Natural killer cell (primary cell): ENCODE data around the gene MAX. TPM values are rescaled to one million over a fixed set of nuclear protein-coding genes. Genes with fewer than 3 reads are reported as not detected.

Source experiments
- ATAC-seq, 3 donors: fragments of 150-1000 bp in 2 of 3; fragments of 200-7000 bp in 1 of 3; cut with Tn5 transposase; 1 replicate in 1 of 3; 2 replicates in 2 of 3; pipeline ENCODE4 v1.10.0; 2021; ENCODE audit warnings: mild to moderate bottlenecking in 2 of 3, moderate library complexity in 2 of 3
- DNase-seq, 2 donors: peaks; one replicate each; pipeline versions ENCODE4 v3.0.0 to v3.0.0-alpha.2; 2013 to 2021; ENCODE audit warnings: mixed read lengths in 1 of 2
- H3K27ac ChIP-seq: one replicate; pipeline ENCODE4 v1.5.1; 2013; ENCODE audit warnings: mild to moderate bottlenecking, low read length
- H3K27me3 ChIP-seq: one replicate; pipeline ENCODE4 v1.6.1; 2013; ENCODE audit warnings: low read length; ENCODE audit not compliant: control insufficient read depth, insufficient read depth
- H3K36me3 ChIP-seq: one replicate; pipeline ENCODE4 v1.6.1; 2013; ENCODE audit warnings: low read length; ENCODE audit not compliant: control insufficient read depth, insufficient read depth
- H3K4me1 ChIP-seq: one replicate; pipeline ENCODE4 v1.6.1; 2013; ENCODE audit warnings: low read length; ENCODE audit not compliant: control insufficient read depth, insufficient read depth
- H3K4me3 ChIP-seq: one replicate; pipeline ENCODE4 v1.5.1; 2013; ENCODE audit warnings: low read length
- H3K9me3 ChIP-seq: one replicate; pipeline ENCODE4 v1.6.1; 2013; ENCODE audit warnings: low read length; ENCODE audit not compliant: control insufficient read depth, insufficient read depth
- H3K27ac Mint-ChIP-seq, 2 donors: one replicate each; pipeline ENCODE4 v1.8.0; 2022; ENCODE audit warnings: mild to moderate bottlenecking in 2 of 2, mixed read lengths in 2 of 2, moderate library complexity in 1 of 2
- H3K27me3 Mint-ChIP-seq, 2 donors: one replicate each; pipeline ENCODE4 v1.8.0; 2022; ENCODE audit warnings: low read depth in 2 of 2, mixed read lengths in 2 of 2
- H3K36me3 Mint-ChIP-seq: one replicate; pipeline ENCODE4 v1.8.0; 2022; ENCODE audit warnings: mixed read lengths
- H3K4me1 Mint-ChIP-seq, 2 donors: one replicate each; pipeline ENCODE4 v1.8.0; 2022; ENCODE audit warnings: mixed read lengths in 2 of 2
- H3K4me3 Mint-ChIP-seq: one replicate; pipeline ENCODE4 v1.8.0; 2022; ENCODE audit warnings: mild to moderate bottlenecking, moderate library complexity, mixed read lengths
- H3K9me3 Mint-ChIP-seq, 2 donors: one replicate each; pipeline ENCODE4 v1.8.0; 2022; ENCODE audit warnings: mixed read lengths in 2 of 2
- WGBS: methylation state at CpG from one replicate; pipeline ENCODE4 v1.1.7; 2013; ENCODE audit warnings: missing lambda C conversion rate; ENCODE audit not compliant: insufficient coverage; 5-methylcytosine and 5-hydroxymethylcytosine counted together
- intact Hi-C: fragments of 100-400 bp; cut with micrococcal nuclease; formaldehyde crosslinking; loops from one replicate; pipeline ENCODE4 v1.14.2; 2022
- total RNA-seq, 4 donors: library from RNA; stranded (reverse); fragments of 120-200 nt in 1 of 4; gene quantifications; one replicate each; pipeline versions ENCODE4 v1.2.3 to v1.2.4, GENCODE V29; 2013 to 2022
- TF ChIP-seq, protein P1 (sequence below): fragments of 200-600 bp; IDR thresholded peaks from one replicate; pipeline ENCODE4 v1.8.0; 2022; ENCODE audit warnings: antibody characterized with exemption

MAX gene
- total RNA-seq, 3 donors from 2014 or later (not counting 1 experiment from before 2014, with no cell fraction given): 162 to 208 (median 191) TPM

- H3K4me1 ChIP-seq: no peaks in the 10 kb centered on the region
- H3K36me3 ChIP-seq: no peaks in the 10 kb centered on the region
- Mint-ChIP-seq H3K27ac (no peak overlapping the region), H3K27me3 (peaks cover 12 to 15% of the 10 kb centered on the region in 2 donors), H3K4me1 (no peaks in the 10 kb centered on the region), H3K36me3 (no peaks in the 10 kb centered on the region), H3K4me3 (no peak overlapping the region), H3K9me3 (no peaks in the 10 kb centered on the region)
- TF ChIP-seq, protein P1, sequence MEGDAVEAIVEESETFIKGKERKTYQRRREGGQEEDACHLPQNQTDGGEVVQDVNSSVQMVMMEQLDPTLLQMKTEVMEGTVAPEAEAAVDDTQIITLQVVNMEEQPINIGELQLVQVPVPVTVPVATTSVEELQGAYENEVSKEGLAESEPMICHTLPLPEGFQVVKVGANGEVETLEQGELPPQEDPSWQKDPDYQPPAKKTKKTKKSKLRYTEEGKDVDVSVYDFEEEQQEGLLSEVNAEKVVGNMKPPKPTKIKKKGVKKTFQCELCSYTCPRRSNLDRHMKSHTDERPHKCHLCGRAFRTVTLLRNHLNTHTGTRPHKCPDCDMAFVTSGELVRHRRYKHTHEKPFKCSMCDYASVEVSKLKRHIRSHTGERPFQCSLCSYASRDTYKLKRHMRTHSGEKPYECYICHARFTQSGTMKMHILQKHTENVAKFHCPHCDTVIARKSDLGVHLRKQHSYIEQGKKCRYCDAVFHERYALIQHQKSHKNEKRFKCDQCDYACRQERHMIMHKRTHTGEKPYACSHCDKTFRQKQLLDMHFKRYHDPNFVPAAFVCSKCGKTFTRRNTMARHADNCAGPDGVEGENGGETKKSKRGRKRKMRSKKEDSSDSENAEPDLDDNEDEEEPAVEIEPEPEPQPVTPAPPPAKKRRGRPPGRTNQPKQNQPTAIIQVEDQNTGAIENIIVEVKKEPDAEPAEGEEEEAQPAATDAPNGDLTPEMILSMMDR: no peak
- H3K4me3 ChIP-seq: no peak overlapping the region
- H3K27me3 ChIP-seq: no peaks in the 10 kb centered on the region
- intact Hi-C loops: no loop called here
- ATAC-seq (no peak), DNase-seq (no peak)
- WGBS: 90% methylated on average over 4 of the region's 4 CpGs
- H3K27ac ChIP-seq: no peak overlapping the region
- no peaks in the 10 kb centered on the region for H3K9me3 ChIP-seq
Measured at GRCh38 chr14:65109357-65109756, 7.0 kb upstream of the MAX start.

- Mint-ChIP-seq H3K36me3 (no peaks in the 10 kb centered on the region), H3K4me3 (no peak overlapping the region), H3K27ac (no peak overlapping the region), H3K4me1 (peaks cover 4 to 11% of the 10 kb centered on the region in 2 donors), H3K9me3 (no peaks in the 10 kb centered on the region), H3K27me3 (peaks cover 15 to 16% of the 10 kb centered on the region in 2 donors)
- Histone ChIP-seq H3K9me3 (no peaks in the 10 kb centered on the region), H3K27ac (no peak overlapping the region), H3K27me3 (peaks cover 7% of the 10 kb centered on the region), H3K36me3 (no peaks in the 10 kb centered on the region), H3K4me1 (peaks cover 8% of the 10 kb centered on the region), H3K4me3 (no peak overlapping the region)
- intact Hi-C loops: no loop called here
- WGBS: no CpG with 5 or more reads among the region's 1 CpG
- DNase-seq: no peak
- TF ChIP-seq, protein P1: no peak
- ATAC-seq: no peak
Measured at GRCh38 chr14:65107200-65107599, 4.9 kb upstream of the MAX start.

DNA sequence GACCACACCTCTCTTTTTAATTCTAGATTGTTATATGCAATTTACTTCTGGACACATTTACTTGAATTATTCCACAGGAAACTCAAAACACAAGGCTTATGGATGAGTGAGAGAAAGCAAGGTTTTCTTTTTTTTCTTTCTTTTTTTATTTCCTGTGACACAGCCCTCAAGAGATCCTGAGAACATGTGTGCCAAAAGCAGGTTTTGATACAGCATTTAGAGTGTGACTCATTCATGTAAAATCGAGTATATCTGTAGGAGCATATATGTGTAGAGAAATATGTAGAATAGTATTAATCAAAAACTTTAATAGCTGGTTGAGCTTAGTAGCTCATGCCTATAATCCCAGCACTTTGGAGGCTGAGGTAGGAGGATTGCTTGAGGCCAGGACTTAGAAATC is 4.4 kb upstream of the MAX start:
- Histone ChIP-seq H3K4me1 (peaks cover 8% of the 10 kb centered on the region), H3K9me3 (no peaks in the 10 kb centered on the region), H3K4me3 (no peak overlapping the region), H3K27me3 (peaks cover 7% of the 10 kb centered on the region), H3K27ac (no peak overlapping the region), H3K36me3 (no peaks in the 10 kb centered on the region)
- ATAC-seq (no peak), DNase-seq (no peak)
- no peaks in the 10 kb centered on the region for H3K36me3 Mint-ChIP-seq
- TF ChIP-seq, protein P1: no peak
- WGBS: 37% methylated on average over 1 of the region's 1 CpG
- H3K4me3 Mint-ChIP-seq: no peak overlapping the region
- H3K4me1 Mint-ChIP-seq: peaks cover 5 to 13% of the 10 kb centered on the region in 2 donors
- H3K27ac Mint-ChIP-seq: no peak overlapping the region
- H3K9me3 Mint-ChIP-seq: no peaks in the 10 kb centered on the region
- peaks cover 15 to 16% of the 10 kb centered on the region in 2 donors for H3K27me3 Mint-ChIP-seq
- intact Hi-C loops: no loop called here

DNA sequence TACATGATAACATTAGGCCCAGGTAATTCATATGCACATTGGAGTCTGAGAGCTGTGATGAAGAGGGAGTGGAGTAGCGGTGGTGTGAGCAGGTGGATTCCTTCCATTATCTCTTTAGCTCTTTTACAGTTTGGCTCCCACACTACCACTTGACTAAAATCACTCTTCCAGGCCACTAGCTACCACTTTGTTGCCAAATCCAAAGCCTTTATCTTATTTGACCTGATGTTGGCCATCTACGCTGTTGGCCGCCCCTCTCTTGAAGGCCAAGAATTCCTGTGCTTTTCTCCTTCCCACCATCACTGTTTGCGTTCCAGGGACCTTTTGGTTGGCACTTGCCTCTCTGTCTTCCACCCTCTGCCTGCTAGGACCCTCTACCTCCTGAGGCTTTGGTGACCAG is 4.0 kb upstream of the MAX start:
- Histone ChIP-seq H3K36me3 (no peaks in the 10 kb centered on the region), H3K27ac (no peak overlapping the region), H3K9me3 (no peaks in the 10 kb centered on the region), H3K4me1 (peaks cover 9% of the 10 kb centered on the region), H3K4me3 (no peak overlapping the region), H3K27me3 (peaks cover 7% of the 10 kb centered on the region)
- Mint-ChIP-seq H3K36me3 (no peaks in the 10 kb centered on the region), H3K4me1 (peaks cover 7 to 14% of the 10 kb centered on the region in 2 donors), H3K27me3 (peaks cover 15 to 16% of the 10 kb centered on the region in 2 donors), H3K27ac (no peak overlapping the region), H3K4me3 (no peak overlapping the region), H3K9me3 (no peaks in the 10 kb centered on the region)
- ATAC-seq (no peak), DNase-seq (no peak)
- WGBS: 93% methylated on average over 3 of the region's 4 CpGs
- TF ChIP-seq, protein P1: no peak
- intact Hi-C loops: no loop called here
